BLaER1 treated with 17β-estradiol and CSF1 and Interleukin-3, amounts not matched to agents 10 nM and 100 nM (cell line): Measurements from ENCODE around the gene CNNM4.

Source experiments
- H3K27ac ChIP-seq, 11 experiments: shearing (Covaris generic); formaldehyde crosslinking; 2 replicates each; pipeline ENCODE4 v1.8.1; 2022
- H3K27me3 ChIP-seq, 11 experiments: shearing (Covaris generic); formaldehyde crosslinking; 2 replicates each; pipeline ENCODE4 v1.8.1; 2022
- H3K36me3 ChIP-seq, 11 experiments: shearing (Covaris generic); formaldehyde crosslinking; 2 replicates each; pipeline ENCODE4 v1.8.1; 2022
- H3K4me1 ChIP-seq, 10 experiments: shearing (Covaris generic); formaldehyde crosslinking; 2 replicates each; pipeline ENCODE4 v1.8.1; 2022
- H3K4me2 ChIP-seq, 11 experiments: shearing (Covaris generic); formaldehyde crosslinking; 2 replicates each; pipeline ENCODE4 v1.8.1; 2022
- H3K4me3 ChIP-seq, 10 experiments: shearing (Covaris generic); formaldehyde crosslinking; 2 replicates each; pipeline ENCODE4 v1.8.1; 2022
- H3K9ac ChIP-seq, 11 experiments: shearing (Covaris generic); formaldehyde crosslinking; 2 replicates each; pipeline ENCODE4 v1.8.1; 2022
- H3K9me3 ChIP-seq, 11 experiments: shearing (Covaris generic); formaldehyde crosslinking; replicated peaks in 1 of 11; 2 replicates each; pipeline ENCODE4 v1.8.1; 2022
- H4K20me1 ChIP-seq, 11 experiments: shearing (Covaris generic); formaldehyde crosslinking; 2 replicates each; pipeline ENCODE4 v1.8.1; 2022
- Cebpa-rat ChIP-seq, 11 experiments: shearing (Covaris generic); IDR thresholded peaks; 2 replicates each; pipeline ENCODE4 v1.8.1; 2022

Gene CNNM4

GRCh38 chr2:96817882-96818281 lies 57.2 kb downstream of the CNNM4 start:
- TF ChIP-seq Cebpa-rat (IDR thresholded peaks at IDR 0.05), result no peak
- peaks cover 50 to 65% (median 59%) of the 10 kb centered on the region in 11 experiments; a peak in 20 of 22 replicates for H4K20me1 ChIP-seq

GRCh38 chr2:96819128-96819875 lies 58.6 kb downstream of the CNNM4 start:
- Histone ChIP-seq H3K36me3 (peaks cover 0 to 38% (median 15%) of the 10 kb centered on the region in 11 experiments; a peak in 14 of 22 replicates), H3K9me3 (no peaks in the 10 kb centered on the region), H3K27me3 (peaks cover 0 to 4% (median 0%) of the 10 kb centered on the region in 11 experiments; a peak in 3 of 22 replicates), H3K4me1 (peaks cover 24 to 70% (median 66%) of the 10 kb centered on the region in 10 experiments), H3K4me2 (peak overlapping the region; percentile 97 to 100 (median 100); a peak in 20 of 22 replicates), H3K4me3 (peak overlapping the region in 1 of 10 experiments; percentile 46; a peak in 1 of 20 replicates), H3K9ac (peak overlapping the region in 5 of 11 experiments; percentile 15 to 47 (median 33); a peak in 3 of 22 replicates), H3K27ac (no peak overlapping the region), H4K20me1 (peaks cover 50 to 79% (median 73%) of the 10 kb centered on the region in 11 experiments; a peak in 20 of 22 replicates)
- no peak for TF ChIP-seq Cebpa-rat (IDR thresholded peaks at IDR 0.05)

More at GRCh38 chr2:96817882-96818281, 57.2 kb downstream of the CNNM4 start:
- Histone ChIP-seq H3K9ac (peak overlapping the region in 7 of 11 experiments; percentile 14 to 85 (median 82); a peak in 13 of 22 replicates), H3K27ac (no peak overlapping the region), H3K27me3 (peaks cover 0 to 4% (median 0%) of the 10 kb centered on the region in 11 experiments; a peak in 3 of 22 replicates), H3K4me2 (peak overlapping the region; percentile 97 to 100 (median 100)), H3K9me3 (no peaks in the 10 kb centered on the region), H3K36me3 (peaks cover 0 to 25% (median 6%) of the 10 kb centered on the region in 11 experiments; a peak in 9 of 22 replicates), H3K4me1 (peaks cover 24 to 65% (median 62%) of the 10 kb centered on the region in 10 experiments), H3K4me3 (peak overlapping the region in 9 of 10 experiments; percentile 72 to 86 (median 79); a peak in 16 of 20 replicates)

DNA sequence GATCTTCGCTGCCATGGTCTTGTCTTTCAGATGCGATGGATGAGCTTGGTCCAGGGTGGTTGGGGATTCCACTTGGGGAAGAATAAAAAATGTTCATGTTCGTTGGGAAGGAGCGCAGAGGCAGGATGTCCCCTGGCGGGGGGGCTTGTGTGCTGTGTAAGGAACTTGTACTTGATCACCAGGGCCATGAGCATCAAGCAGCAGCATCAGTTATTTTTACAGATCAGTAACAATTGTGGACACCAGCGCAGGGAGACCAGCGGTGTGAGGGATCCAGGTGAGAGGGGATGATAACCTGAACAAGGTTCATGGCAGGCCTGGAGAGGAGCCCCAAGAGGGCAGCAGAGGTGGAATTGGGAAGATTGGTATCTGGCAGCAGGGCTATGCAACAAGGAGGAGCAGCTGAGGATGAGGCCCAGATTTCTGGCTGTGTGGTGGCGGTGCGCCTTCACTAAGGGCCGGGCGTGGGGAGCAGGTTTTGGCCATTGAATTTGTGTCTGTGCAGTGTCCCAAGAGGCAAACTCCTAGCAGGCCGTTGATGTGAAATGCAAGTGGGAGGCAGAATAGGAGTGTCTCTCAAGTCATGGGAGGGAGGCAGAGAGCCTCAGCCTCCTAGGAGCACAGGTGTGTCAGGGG lies 59.3 kb downstream of the CNNM4 start:
- Histone ChIP-seq H3K36me3 (peaks cover 1 to 45% (median 21%) of the 10 kb centered on the region in 11 experiments; a peak in 17 of 22 replicates), H4K20me1 (peaks cover 50 to 86% (median 80%) of the 10 kb centered on the region in 11 experiments; a peak in 20 of 22 replicates), H3K4me1 (peaks cover 24 to 69% (median 64%) of the 10 kb centered on the region in 10 experiments), H3K9me3 (no peaks in the 10 kb centered on the region), H3K4me3 (no peak overlapping the region), H3K9ac (0 out of 22 replicates have a peak overlapping the region, but pooled peaks of 1 of the 11 experiments have one; percentile 8), H3K27ac (no peak overlapping the region), H3K27me3 (peaks cover 0 to 4% (median 0%) of the 10 kb centered on the region in 11 experiments; a peak in 3 of 22 replicates), H3K4me2 (peak overlapping the region in 10 of 11 experiments; percentile 7 to 100 (median 100); a peak in 19 of 22 replicates)
- TF ChIP-seq Cebpa-rat (IDR thresholded peaks at IDR 0.05), result no peak

DNA sequence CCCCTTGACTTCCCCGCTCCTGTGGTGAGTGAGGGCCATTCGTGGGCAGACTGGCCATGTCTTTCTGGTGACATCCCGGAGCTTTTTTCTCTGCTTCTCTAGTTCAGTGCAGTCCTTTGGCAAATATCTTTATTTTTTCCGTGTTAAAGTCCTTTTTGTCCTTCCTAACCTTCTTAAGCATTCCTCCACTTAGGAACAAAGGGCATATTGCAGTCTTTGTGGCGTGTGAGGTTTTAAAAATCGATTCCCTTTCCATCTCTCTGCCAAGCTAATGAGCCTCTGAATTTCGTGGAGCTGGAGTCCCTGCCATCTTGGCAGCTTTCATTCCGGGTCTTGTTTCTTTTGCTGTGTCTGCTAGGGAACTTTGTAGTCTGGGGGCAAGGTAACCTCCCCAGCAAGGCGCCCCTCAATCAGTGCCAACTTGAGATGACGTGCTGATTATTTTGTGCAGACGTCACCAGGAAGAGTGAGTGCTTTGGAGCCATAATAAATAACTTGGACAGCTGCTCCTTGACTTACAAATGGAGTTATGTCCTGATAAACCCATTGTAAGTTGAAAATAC lies 60.5 kb downstream of the CNNM4 start:
- Histone ChIP-seq H3K36me3 (peaks cover 13 to 57% (median 33%) of the 10 kb centered on the region in 11 experiments; a peak in 20 of 22 replicates), H3K4me1 (peaks cover 24 to 63% (median 59%) of the 10 kb centered on the region in 10 experiments), H3K9me3 (no peaks in the 10 kb centered on the region), H3K4me3 (no peak overlapping the region), H4K20me1 (peaks cover 50 to 98% (median 89%) of the 10 kb centered on the region in 11 experiments; a peak in 20 of 22 replicates), H3K4me2 (peak overlapping the region in 6 of 11 experiments; percentile 5 to 100 (median 98); a peak in 3 of 22 replicates), H3K27me3 (peaks cover 0 to 4% (median 0%) of the 10 kb centered on the region in 11 experiments; a peak in 3 of 22 replicates), H3K27ac (no peak overlapping the region), H3K9ac (0 out of 22 replicates have a peak overlapping the region, but pooled peaks of 1 of the 11 experiments have one; percentile 8)
- TF ChIP-seq Cebpa-rat (IDR thresholded peaks at IDR 0.05), result no peak

DNA sequence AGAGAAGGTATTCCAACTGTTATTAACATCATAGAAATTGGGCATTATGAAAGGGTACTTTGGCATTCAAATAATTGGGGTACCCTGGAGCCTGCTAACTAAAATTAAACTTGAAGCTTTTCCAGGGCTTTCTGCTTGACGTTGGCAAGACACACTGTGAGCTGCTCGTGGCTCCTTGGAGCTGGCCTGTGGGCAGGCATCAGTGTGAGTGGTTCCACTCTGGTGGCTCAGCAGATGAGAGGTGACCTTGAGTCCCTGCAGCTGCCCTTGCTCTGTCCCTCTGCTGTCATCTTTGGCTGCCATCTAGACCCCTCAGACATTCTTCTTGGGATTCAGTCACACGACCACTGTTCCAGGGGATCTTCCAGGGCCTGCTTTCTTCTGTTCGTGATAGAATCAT lies 62.1 kb downstream of the CNNM4 start:
- H3K4me3 ChIP-seq, result no peak overlapping the region
- peaks cover 0 to 3% (median 0%) of the 10 kb centered on the region in 11 experiments; a peak in 1 of 22 replicates for H3K27me3 ChIP-seq
- H3K9ac ChIP-seq, result peak overlapping the region in 3 of 11 experiments; percentile 5 to 36 (median 14); a peak in 1 of 22 replicates
- H3K4me1 ChIP-seq, result peaks cover 16 to 54% (median 48%) of the 10 kb centered on the region in 10 experiments
- peaks cover 40 to 94% (median 78%) of the 10 kb centered on the region in 11 experiments; a peak in 20 of 22 replicates for H4K20me1 ChIP-seq
- H3K9me3 ChIP-seq, result no peaks in the 10 kb centered on the region
- peaks cover 27 to 73% (median 49%) of the 10 kb centered on the region in 11 experiments for H3K36me3 ChIP-seq
- H3K27ac ChIP-seq, result no peak overlapping the region
- peak overlapping the region in 5 of 11 experiments; percentile 22 to 46 (median 41); a peak in 8 of 22 replicates for H3K4me2 ChIP-seq
- no peak for TF ChIP-seq Cebpa-rat (IDR thresholded peaks at IDR 0.05)

DNA sequence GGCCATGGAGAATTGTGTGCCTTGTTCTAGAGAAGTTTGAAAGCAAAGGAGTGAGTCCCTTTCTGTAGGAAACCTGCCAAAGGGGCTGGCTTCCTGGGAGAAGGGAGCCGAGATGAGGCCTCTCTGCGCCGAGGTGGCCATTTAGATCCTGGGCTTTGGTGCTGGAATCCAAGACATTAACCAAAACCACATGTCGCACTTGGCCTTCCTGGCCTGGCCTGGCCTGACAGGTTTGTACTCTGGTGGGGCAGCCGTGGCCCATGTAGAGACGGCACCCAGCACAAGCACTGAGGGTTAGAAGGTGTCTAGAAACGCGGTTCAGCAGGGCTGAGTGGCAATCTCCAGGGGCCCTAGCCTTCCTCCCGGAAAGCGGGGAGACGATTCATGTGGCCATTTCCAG lies 62.5 kb downstream of the CNNM4 start:
- 0 out of 22 replicates have a peak overlapping the region, but pooled peaks of 2 of the 11 experiments have one; percentile 5 to 14 for H3K9ac ChIP-seq

GRCh38 chr2:96824079-96824870 lies 63.6 kb downstream of the CNNM4 start:
- Histone ChIP-seq H3K9ac (no peak overlapping the region), H3K36me3 (peaks cover 42 to 87% (median 60%) of the 10 kb centered on the region in 11 experiments), H3K4me3 (no peak overlapping the region), H3K4me2 (no peak overlapping the region), H3K4me1 (peaks cover under 1 to 39% (median 33%) of the 10 kb centered on the region in 10 experiments; a peak in 18 of 20 replicates), H3K9me3 (no peaks in the 10 kb centered on the region), H4K20me1 (peaks cover 25 to 91% (median 64%) of the 10 kb centered on the region in 11 experiments; a peak in 20 of 22 replicates), H3K27me3 (no peaks in the 10 kb centered on the region), H3K27ac (no peak overlapping the region)
- no peak for TF ChIP-seq Cebpa-rat (IDR thresholded peaks at IDR 0.05)

More for the DNA sequence above, 62.5 kb downstream of the CNNM4 start:
- no peaks in the 10 kb centered on the region for H3K9me3 ChIP-seq
- peak overlapping the region in 1 of 11 experiments; percentile 41; a peak in 2 of 22 replicates for H3K4me2 ChIP-seq
- H3K36me3 ChIP-seq, result peaks cover 31 to 77% (median 53%) of the 10 kb centered on the region in 11 experiments
- peaks cover 11 to 50% (median 44%) of the 10 kb centered on the region in 10 experiments for H3K4me1 ChIP-seq
- no peak for TF ChIP-seq Cebpa-rat (IDR thresholded peaks at IDR 0.05)
- H3K27me3 ChIP-seq, result no peaks in the 10 kb centered on the region
- no peak overlapping the region for H3K4me3 ChIP-seq
- no peak overlapping the region for H3K27ac ChIP-seq
- peaks cover 36 to 94% (median 74%) of the 10 kb centered on the region in 11 experiments; a peak in 20 of 22 replicates for H4K20me1 ChIP-seq
